Hematopoietic multipotent progenitor cell treated with erythropoietin and hydrocortisone succinate and interleukin-3 and kit ligand, for 17 days (in vitro differentiated cells): ENCODE measurements around the gene ERAL1.
"Not testable (repeated sequence)": the region's sequence is repeated elsewhere in the genome, so short reads cannot be mapped to it uniquely, and the experiment has no call there.

Experiments used
- DNase-seq: peaks from one replicate; pipeline ENCODE4 v3.0.0-alpha.2; 2015; ENCODE audit warnings: low spot score

Gene ERAL1

GRCh38 chr17:28879886-28880571 lies 25.2 kb downstream of the ERAL1 start:
- peak; percentile 57 for DNase-seq

GRCh38 chr17:28880572-28880945 lies 25.7 kb downstream of the ERAL1 start:
- no peak for DNase-seq

- DNase-seq: no peak
Observed at GRCh38 chr17:28881533-28882056, 26.8 kb downstream of the ERAL1 start.

- no peak for DNase-seq
Observed at GRCh38 chr17:28882154-28882895, 27.5 kb downstream of the ERAL1 start.

- DNase-seq: no peak
Observed at GRCh38 chr17:28883967-28884702, 29.3 kb downstream of the ERAL1 start.

- no peak for DNase-seq
Observed at GRCh38 chr17:28885363-28885762, 30.5 kb downstream of the ERAL1 start.

- no peak for DNase-seq
Observed at GRCh38 chr17:28885951-28886350, 31.1 kb downstream of the ERAL1 start.

GRCh38 chr17:28887871-28888471 lies 33.2 kb downstream of the ERAL1 start:
- DNase-seq: no peak

GRCh38 chr17:28888832-28889231 lies 34.0 kb downstream of the ERAL1 start:
- no peak for DNase-seq

GRCh38 chr17:28889996-28890395 lies 35.2 kb downstream of the ERAL1 start:
- DNase-seq: no peak

- no peak for DNase-seq
Observed at GRCh38 chr17:28891201-28891600, 36.4 kb downstream of the ERAL1 start.

- DNase-seq: no peak
Observed at GRCh38 chr17:28892024-28892423, 37.2 kb downstream of the ERAL1 start.

- not testable (repeated sequence) for DNase-seq
Observed at GRCh38 chr17:28893248-28894183, 38.7 kb downstream of the ERAL1 start.

GRCh38 chr17:28895794-28896447 lies 41.1 kb downstream of the ERAL1 start:
- peak; percentile 36 for DNase-seq

- no peak for DNase-seq
Observed at GRCh38 chr17:28896491-28896883, 41.7 kb downstream of the ERAL1 start.

GRCh38 chr17:28896884-28897768 lies 42.3 kb downstream of the ERAL1 start, which contains the start of gene FLOT2:
Gene FLOT2, minus strand, starts transcription at chr17:28897733. Its CDS starts 159 bp downstream, at chr17:28897574.
- peak; percentile 56 for DNase-seq

- peak; percentile 50 for DNase-seq
Observed at GRCh38 chr17:28897769-28898526, 43.1 kb downstream of the ERAL1 start.

GRCh38 chr17:28898527-28898955 lies 43.7 kb downstream of the ERAL1 start:
- no peak for DNase-seq
